ENCODE results near the gene SUCLG2. TPM values are rescaled to one million over a fixed set of nuclear protein-coding genes. Genes with fewer than 3 reads are reported as not detected.
A peak's percentile ranks its signal among the peaks of the same experiment; 100 is the strongest.

The SUCLG2 gene
- total RNA-seq, 1 donor from 2014 or later: 20.8 TPM

DNA sequence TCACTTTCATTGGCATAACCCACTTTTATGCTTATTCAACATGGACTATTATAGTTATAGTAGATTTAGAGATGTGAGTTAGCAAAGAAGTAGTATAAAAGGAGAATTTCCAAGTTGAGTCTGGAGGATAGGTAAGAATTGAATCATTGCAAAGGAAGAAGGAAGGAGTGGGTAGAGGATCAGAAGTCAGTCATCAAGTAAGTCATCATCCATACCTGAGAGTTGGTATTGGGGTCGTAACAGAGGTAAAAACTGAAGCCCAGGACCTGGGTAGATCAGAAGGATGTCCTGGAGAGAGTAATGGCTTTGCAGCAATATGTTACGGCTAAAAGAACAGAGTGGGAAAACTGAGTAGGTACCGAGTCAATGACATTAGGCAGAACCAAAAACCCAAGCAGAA is 265.7 kb downstream of the SUCLG2 start:
- Mint-ChIP-seq H3K4me3 (ENCODE audit: unreplicated experiment) (no peak overlapping the region), H3K27ac (ENCODE audit: unreplicated experiment) (no peak overlapping the region)

DNA sequence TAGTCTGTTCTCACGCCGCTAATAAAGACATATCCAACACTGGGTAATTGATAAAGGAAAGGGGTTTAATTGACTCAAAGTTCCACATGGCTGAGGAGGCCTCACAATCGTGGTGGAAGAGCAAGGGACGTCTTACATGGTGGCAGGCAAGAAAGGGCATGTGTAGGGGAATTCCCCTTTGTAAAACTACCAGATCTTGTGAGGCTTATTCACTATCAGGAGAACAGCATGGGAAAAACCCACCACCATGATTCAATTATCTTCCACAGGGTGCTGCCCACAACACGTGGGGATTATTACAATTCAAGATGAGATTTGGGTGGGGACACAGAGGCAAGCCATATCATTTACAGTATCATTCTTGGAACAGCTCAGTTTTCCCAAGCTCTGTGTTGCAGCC is 268.0 kb downstream of the SUCLG2 start:
- Histone ChIP-seq H3K4me1 (ENCODE audit: insufficient read depth, low read length) (no peaks in the 10 kb centered on the region), H3K9ac (ENCODE audit: low read length) (no peak overlapping the region), H3K79me2 (ENCODE audit: insufficient read depth, low read length) (no peaks in the 10 kb centered on the region), H3K27me3 (ENCODE audit: insufficient read depth, low read length) (no peaks in the 10 kb centered on the region), H2AFZ (ENCODE audit: low read depth, low read length) (no peak overlapping the region), H3K27ac (ENCODE audit: low read depth, low read length) (no peak overlapping the region), H3K9me3 (ENCODE audit: insufficient read depth, low read depth, low read length) (no peaks in the 10 kb centered on the region), H3K36me3 (ENCODE audit: insufficient read depth, low read length) (no peaks in the 10 kb centered on the region), H3K4me2 (ENCODE audit: low read length) (no peak overlapping the region), H4K20me1 (ENCODE audit: insufficient read depth, low read length) (no peaks in the 10 kb centered on the region), H3K4me3 (ENCODE audit: insufficient read depth, low read depth, low read length) (no peak overlapping the region)
- Mint-ChIP-seq H3K4me1 (ENCODE audit: low read depth, unreplicated experiment) (peaks cover 13% of the 10 kb centered on the region), H3K27me3 (ENCODE audit: low read depth, unreplicated experiment) (no peaks in the 10 kb centered on the region), H3K36me3 (ENCODE audit: low read depth, unreplicated experiment) (peaks cover 5% of the 10 kb centered on the region), H3K27ac (ENCODE audit: unreplicated experiment) (no peak overlapping the region), H3K9me3 (ENCODE audit: unreplicated experiment) (peaks cover 2% of the 10 kb centered on the region), H3K4me3 (ENCODE audit: unreplicated experiment) (no peak overlapping the region)
- DNase-seq (ENCODE audit: low read depth) (no peak), FAIRE-seq (no peak)
- TF ChIP-seq, protein P1, sequence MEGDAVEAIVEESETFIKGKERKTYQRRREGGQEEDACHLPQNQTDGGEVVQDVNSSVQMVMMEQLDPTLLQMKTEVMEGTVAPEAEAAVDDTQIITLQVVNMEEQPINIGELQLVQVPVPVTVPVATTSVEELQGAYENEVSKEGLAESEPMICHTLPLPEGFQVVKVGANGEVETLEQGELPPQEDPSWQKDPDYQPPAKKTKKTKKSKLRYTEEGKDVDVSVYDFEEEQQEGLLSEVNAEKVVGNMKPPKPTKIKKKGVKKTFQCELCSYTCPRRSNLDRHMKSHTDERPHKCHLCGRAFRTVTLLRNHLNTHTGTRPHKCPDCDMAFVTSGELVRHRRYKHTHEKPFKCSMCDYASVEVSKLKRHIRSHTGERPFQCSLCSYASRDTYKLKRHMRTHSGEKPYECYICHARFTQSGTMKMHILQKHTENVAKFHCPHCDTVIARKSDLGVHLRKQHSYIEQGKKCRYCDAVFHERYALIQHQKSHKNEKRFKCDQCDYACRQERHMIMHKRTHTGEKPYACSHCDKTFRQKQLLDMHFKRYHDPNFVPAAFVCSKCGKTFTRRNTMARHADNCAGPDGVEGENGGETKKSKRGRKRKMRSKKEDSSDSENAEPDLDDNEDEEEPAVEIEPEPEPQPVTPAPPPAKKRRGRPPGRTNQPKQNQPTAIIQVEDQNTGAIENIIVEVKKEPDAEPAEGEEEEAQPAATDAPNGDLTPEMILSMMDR (IDR thresholded peaks at IDR 0.05; ENCODE audit: insufficient read depth, low read depth, low read length): no peak
- no peak for TF ChIP-seq EZH2 (IDR thresholded peaks at IDR 0.05; ENCODE audit: insufficient read depth, low read length)

More for the DNA sequence above, 265.7 kb downstream of the SUCLG2 start:
- FAIRE-seq (no peak), DNase-seq (ENCODE audit: low read depth) (no peak)
- Histone ChIP-seq H3K27me3 (ENCODE audit: insufficient read depth, low read length) (no peaks in the 10 kb centered on the region), H3K79me2 (ENCODE audit: insufficient read depth, low read length) (no peaks in the 10 kb centered on the region), H3K4me2 (ENCODE audit: low read length) (no peak overlapping the region), H3K4me1 (ENCODE audit: insufficient read depth, low read length) (no peaks in the 10 kb centered on the region), H3K9ac (ENCODE audit: low read length) (no peak overlapping the region), H3K9me3 (ENCODE audit: insufficient read depth, low read depth, low read length) (no peaks in the 10 kb centered on the region), H3K36me3 (ENCODE audit: insufficient read depth, low read length) (no peaks in the 10 kb centered on the region), H2AFZ (ENCODE audit: low read depth, low read length) (no peak overlapping the region), H3K4me3 (ENCODE audit: insufficient read depth, low read depth, low read length) (no peak overlapping the region), H4K20me1 (ENCODE audit: insufficient read depth, low read length) (no peaks in the 10 kb centered on the region), H3K27ac (ENCODE audit: low read depth, low read length) (no peak overlapping the region)
- H3K9me3 Mint-ChIP-seq (ENCODE audit: unreplicated experiment): peaks cover 7% of the 10 kb centered on the region
- H3K4me1 Mint-ChIP-seq (ENCODE audit: low read depth, unreplicated experiment): peaks cover 8% of the 10 kb centered on the region
- no peaks in the 10 kb centered on the region for H3K27me3 Mint-ChIP-seq (ENCODE audit: low read depth, unreplicated experiment)
- peaks cover 10% of the 10 kb centered on the region for H3K36me3 Mint-ChIP-seq (ENCODE audit: low read depth, unreplicated experiment)
- TF ChIP-seq EZH2 (IDR thresholded peaks at IDR 0.05; ENCODE audit: insufficient read depth, low read length): no peak
- TF ChIP-seq, protein P1 (IDR thresholded peaks at IDR 0.05; ENCODE audit: insufficient read depth, low read depth, low read length): no peak

DNA sequence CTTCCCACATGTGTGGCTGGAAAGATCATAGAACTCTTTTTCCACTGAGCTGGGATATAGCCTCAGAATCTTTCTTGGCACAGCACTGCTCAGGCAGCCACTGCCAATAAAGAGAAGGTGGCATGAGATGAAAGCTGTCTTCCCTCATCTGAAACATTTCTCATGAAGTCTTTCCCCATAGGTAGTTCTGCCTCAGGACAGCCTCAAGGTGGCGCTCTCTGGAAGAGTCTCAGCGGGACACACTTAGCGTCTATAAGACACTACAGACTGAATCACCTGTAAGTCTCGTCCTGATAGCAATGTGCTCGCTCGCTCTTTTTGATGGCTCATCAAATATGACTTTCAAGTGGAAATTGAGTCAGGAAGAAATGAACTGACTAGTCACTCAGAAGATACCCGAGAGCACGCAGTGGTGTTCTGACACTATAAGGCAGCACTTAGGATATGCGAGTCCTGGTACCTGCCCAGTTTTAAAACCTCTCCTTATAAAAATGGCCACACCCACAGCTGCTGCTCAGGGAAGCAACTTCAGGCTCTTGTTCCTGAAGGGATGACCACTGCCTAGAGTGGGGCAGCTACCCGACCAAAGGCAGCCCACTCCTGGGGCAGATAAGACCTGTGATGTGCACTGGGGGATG is 269.5 kb downstream of the SUCLG2 start:
- H3K4me3 Mint-ChIP-seq (ENCODE audit: unreplicated experiment): no peak overlapping the region
- Histone ChIP-seq H3K9me3 (ENCODE audit: insufficient read depth, low read depth, low read length) (no peaks in the 10 kb centered on the region), H4K20me1 (ENCODE audit: insufficient read depth, low read length) (no peaks in the 10 kb centered on the region), H3K27ac (ENCODE audit: low read depth, low read length) (no peak overlapping the region), H3K36me3 (ENCODE audit: insufficient read depth, low read length) (no peaks in the 10 kb centered on the region), H3K79me2 (ENCODE audit: insufficient read depth, low read length) (no peaks in the 10 kb centered on the region), H3K9ac (ENCODE audit: low read length) (no peak overlapping the region), H3K4me3 (ENCODE audit: insufficient read depth, low read depth, low read length) (no peak overlapping the region), H3K4me2 (ENCODE audit: low read length) (no peak overlapping the region), H3K4me1 (ENCODE audit: insufficient read depth, low read length) (no peaks in the 10 kb centered on the region), H3K27me3 (ENCODE audit: insufficient read depth, low read length) (no peaks in the 10 kb centered on the region), H2AFZ (ENCODE audit: low read depth, low read length) (no peak overlapping the region)
- H3K36me3 Mint-ChIP-seq (ENCODE audit: low read depth, unreplicated experiment): peaks cover 5% of the 10 kb centered on the region
- peaks cover 13% of the 10 kb centered on the region for H3K4me1 Mint-ChIP-seq (ENCODE audit: low read depth, unreplicated experiment)
- H3K27me3 Mint-ChIP-seq (ENCODE audit: low read depth, unreplicated experiment): no peaks in the 10 kb centered on the region
- DNase-seq (ENCODE audit: low read depth): peak; percentile 23
- peaks cover 2% of the 10 kb centered on the region for H3K9me3 Mint-ChIP-seq (ENCODE audit: unreplicated experiment)
- TF ChIP-seq, protein P1 (IDR thresholded peaks at IDR 0.05; ENCODE audit: insufficient read depth, low read depth, low read length): peak; percentile 65
- TF ChIP-seq EZH2 (IDR thresholded peaks at IDR 0.05; ENCODE audit: insufficient read depth, low read length): no peak
- FAIRE-seq: no peak
- no peak overlapping the region for H3K27ac Mint-ChIP-seq (ENCODE audit: unreplicated experiment)
